Spleen (tissue), 7 donors: Measurements from ENCODE around the gene CD80.

Experiments
- CTCF ChIP-seq, 11 experiments: fragments of 200-600 bp in 7 of 11; fragments of 450-650 bp in 4 of 11; sonication (generic) in 4 of 11; IDR thresholded peaks in 8 of 11; conservative IDR thresholded peaks in 3 of 11; 1 replicate in 7 of 11; 2 replicates in 4 of 11; pipeline versions ENCODE4 v1.4.0 to v1.8.0; 2016 to 2021; ENCODE audit warnings: antibody characterized with exemption in 11 of 11, inconsistent platforms in 4 of 11, mild to moderate bottlenecking in 1 of 11
- POLR2A ChIP-seq, 3 donors: fragments of 450-650 bp; IDR thresholded peaks; one replicate each; pipeline ENCODE4 v1.5.1; 2017; ENCODE audit warnings: antibody characterized with exemption in 3 of 3, mild to moderate bottlenecking in 1 of 3
- POLR2AphosphoS5 ChIP-seq, 3 donors: sonication (generic); formaldehyde crosslinking; IDR thresholded peaks; one replicate each; pipeline ENCODE4 v1.5.1; 2017; ENCODE audit warnings: antibody characterized with exemption in 3 of 3
- donor health status: DM: no; HTN: no; CAD: no; lungs with moderate emphysema.
- donor health status: DM: no; HTN: no; CAD: no.
- donor health status: DM: no; HTN: no; CAD: no.

- TF ChIP-seq CTCF (IDR thresholded peaks at IDR 0.05 in 8 of 11, conservative IDR thresholded peaks at IDR 0.05 in 3 of 11) (no peak), POLR2A (IDR thresholded peaks at IDR 0.05) (no peak), POLR2AphosphoS5 (IDR thresholded peaks at IDR 0.05) (no peak)
Observed at GRCh38 chr3:119494597-119494996, 64.8 kb downstream of the CD80 start.
